NCI-H774 (cell line): ENCODE measurements around the gene TLE2.
A peak's percentile ranks its signal among the peaks of the same experiment; 100 is the strongest.
"Not testable (repeated sequence)": the region's sequence is repeated elsewhere in the genome, so short reads cannot be mapped to it uniquely, and the experiment has no call there.

ENCODE experiments used
- DNase-seq: peaks from one replicate; lab custom pipeline; 2025; lab: John Stamatoyannopoulos, UW

The TLE2 gene

GRCh38 chr19:2982983-2983350 is 46.1 kb downstream of the TLE2 start:
- peak; percentile 48 for DNase-seq

DNA sequence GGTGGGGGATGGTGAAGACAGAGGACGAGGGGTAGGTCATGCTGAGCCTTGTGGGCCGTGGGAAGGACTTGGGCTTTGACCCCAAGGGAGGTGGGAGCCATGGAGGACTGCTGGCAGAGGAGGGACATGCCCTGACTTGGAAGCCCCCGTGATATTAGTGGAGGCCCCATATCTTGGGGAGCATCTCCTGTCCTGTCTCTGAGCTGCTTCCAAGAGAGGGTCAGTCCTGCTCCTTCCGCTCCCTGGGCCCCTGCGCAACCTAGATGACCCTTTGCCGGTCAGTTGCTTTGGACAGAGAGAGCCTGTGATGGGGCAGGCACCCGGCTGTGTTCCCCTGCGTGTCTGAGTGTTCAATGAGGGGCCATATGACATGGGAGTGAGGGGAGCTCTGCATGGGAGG is 46.5 kb downstream of the TLE2 start:
- no peak for DNase-seq

- DNase-seq = no peak
These were observed 47.2 kb downstream of the TLE2 start for GRCh38 chr19:2981898-2982297.

- DNase-seq = no peak
These were observed 50.3 kb downstream of the TLE2 start for GRCh38 chr19:2978772-2979171.

DNA sequence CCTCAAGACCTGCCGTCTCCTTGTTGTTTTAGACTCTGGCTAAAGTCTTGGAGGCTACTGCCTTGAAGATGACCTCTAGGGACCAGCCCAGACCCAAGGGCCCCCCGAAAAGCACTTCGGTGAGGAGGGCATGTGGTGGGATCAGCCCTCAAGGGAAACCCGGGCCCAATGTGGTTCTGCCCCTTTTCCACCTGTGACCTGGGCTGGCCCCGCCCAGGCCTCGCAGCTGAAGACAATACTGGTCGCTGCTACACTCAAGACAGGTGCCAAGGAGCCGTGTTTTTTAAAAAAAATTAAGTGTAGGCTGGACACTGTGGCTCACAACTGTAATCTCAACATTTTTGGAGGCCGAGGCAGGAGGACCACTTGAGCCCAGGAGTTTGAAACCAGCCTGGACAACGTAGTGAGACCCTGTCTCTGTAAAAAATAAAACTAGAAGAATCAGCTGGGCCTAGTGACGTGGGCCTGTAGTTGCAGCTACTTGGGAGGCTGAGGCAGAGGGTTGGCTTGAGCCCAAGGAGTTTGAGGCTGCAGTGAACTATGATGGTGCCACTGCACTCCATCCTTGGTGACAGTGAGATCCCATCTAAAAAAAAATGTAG is 50.8 kb downstream of the TLE2 start:
- DNase-seq = no peak

DNA sequence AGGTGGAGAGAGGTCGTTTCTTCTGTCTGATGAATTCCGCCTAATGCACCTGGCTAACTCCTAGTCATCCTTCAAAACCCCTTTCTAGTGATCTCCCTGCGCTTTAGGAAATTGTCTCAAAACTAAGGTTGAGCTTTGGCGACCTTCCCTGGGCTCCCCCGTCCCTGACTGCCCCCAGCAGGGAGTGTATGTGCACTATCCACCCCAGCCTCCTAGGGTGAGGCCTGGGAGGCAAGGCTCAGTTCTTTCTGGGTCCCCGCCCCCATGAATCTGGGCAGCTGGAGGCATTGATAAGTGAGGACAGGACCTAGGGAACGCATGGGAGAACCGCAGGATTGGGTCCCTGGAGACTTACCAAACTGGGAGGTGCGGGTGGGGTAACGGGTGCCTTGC is 51.3 kb downstream of the TLE2 start:
- DNase-seq = no peak

DNA sequence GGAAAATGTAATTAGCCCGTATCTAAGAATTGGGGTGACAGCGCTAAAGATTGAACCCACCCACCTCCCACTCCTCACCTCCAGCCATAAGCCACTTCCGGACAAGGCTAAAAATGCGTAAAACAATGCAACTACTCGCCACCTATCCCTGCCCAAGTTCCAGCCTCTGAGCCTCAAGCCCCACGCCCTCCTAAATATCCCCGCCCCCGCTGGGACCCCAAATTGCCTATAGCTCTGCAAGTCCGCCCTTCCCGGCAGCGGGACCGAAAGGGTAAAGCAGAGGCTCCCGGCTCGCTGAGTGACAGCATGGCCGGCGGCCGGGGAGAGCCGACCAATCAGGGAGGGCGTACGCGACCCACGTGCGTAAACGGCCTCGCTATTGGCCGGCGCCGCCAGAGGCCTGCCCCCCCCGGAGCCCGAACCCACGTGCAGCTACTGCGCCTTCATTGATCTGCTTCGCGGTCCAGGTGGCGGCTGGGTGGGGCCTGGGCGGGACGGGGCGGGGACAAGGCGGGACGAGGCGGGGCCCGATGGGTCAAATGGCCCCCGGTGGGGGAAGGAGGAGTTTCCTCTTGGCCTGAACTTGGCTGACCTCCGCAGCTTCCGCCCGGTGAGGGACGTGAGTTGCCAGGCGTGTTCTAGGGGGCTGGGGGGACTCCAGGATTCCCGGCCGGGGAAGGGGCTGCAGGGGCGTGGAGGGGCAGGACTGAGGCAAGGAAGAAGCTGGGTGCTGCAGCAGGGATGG is 51.9 kb downstream of the TLE2 start, which contains the start of gene TLE6:
Gene TLE6, plus strand, starts transcription at position 564 of the 745 bp plus-strand sequence. CDS start 670 bp downstream, outside the sequence.
- peak; percentile 95 for DNase-seq

DNA sequence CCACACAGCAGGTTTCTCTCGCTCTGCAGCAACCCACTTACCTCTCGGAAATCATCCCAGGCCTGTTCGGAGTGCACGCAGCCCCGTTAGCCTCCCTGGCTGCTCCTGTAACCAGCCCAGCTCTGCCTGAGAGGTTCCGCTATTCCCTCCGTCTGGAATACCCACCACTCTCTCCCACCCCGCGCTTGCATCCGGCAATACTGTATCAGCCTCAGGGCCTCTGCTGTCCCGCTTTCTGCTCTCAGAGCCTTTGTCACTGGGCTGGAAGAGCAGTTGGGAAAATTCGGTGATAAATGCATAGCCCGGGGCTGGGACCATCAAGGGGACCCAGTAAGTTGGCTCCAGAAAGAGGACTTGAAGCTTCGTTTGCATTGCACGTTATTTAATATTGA is 52.5 kb downstream of the TLE2 start:
- DNase-seq = no peak

DNA sequence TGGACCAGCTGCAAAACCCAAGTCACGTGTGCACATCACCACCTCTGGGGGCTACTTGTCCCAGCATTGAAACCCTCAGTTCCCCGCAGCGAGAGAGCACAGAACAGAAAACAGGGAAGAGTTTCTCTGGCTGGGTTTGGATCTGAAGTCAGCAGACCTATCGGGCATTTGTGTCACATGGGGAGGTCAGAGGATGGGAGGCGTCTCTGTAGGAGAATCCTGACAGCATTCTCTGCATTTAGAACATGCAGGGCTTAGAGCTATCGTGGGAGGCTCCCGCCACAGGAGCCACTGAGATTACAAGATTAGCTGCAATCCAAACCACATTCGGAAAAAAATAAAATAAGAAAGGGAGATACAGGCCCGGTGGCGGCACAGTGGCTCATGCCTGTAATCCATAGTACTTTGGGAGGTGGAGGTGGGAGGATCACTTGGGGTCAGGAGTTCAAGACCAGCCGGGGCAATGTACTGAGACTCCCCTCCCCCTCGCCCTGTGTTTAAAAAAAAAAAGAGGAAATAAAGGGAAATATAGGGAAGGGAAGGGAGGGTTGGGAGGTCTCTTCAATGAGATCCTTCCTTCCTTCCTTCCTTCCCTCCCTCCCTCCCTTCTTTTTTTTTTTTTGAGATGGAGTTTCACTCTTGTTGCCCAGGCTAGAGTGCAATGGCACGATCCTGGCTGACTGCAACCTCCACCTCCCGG is 54.6 kb downstream of the TLE2 start:
- no peak for DNase-seq

DNA sequence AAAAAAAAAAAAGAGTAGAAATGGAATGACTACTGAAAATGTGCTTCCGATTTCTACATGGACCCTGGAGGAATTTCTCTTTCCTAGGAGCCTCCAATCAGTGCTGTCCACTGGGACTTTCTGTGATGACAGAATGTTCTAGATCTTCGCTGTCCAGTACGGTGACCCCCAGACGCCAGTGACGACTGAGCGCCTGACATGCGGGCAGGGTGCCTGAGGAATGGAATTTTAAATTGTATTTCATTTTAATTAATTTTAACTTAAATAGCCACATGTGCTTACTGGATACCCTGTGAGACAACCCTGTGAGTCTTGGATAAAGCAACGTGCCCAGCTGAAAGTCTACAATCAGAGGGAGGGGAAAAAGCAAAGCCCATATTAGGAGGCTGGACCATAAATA is 55.9 kb downstream of the TLE2 start:
- no peak for DNase-seq

GRCh38 chr19:2970201-2970835 is 58.8 kb downstream of the TLE2 start:
- no peak for DNase-seq

DNA sequence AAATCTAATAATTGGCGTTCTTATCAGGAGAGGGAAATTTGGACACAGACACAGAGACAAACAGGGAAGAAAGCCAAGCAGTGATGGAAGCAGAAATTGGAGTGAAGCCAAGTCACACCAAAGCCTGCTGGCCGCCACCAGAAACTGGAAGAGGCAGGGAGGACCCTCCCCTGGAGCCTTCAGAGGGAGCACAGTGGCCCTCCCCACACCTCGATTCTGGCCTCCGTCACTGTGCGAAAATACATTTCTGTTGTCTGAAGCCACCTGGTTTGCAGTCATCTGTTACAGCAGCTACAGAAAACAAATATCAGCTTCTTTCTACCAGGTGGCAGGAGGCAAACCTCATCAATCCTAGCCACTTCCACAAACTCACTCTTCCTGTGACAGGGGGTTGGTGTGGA is 60.0 kb downstream of the TLE2 start:
- peak; percentile 93 for DNase-seq

DNA sequence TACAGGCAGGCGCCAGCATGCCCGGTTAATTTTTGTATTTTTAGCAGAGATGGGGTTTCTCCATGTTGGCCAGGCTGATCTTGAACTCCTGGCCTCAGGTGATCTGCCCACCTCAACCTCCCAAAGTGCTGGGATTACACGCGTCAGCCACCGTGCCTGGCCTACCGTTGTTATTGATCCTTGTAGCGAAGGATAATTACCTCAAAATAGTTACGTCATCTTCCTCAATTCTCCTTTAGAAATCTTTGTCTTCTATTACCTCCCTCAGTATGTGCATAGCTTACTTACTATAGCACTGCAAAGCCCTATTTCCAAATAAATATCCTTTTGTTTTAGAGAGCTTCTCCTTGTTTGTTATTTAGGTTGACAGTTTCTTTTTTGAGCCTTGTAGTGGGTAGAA is 61.1 kb downstream of the TLE2 start:
- DNase-seq = no peak

- DNase-seq = no peak
These were observed 64.2 kb downstream of the TLE2 start for GRCh38 chr19:2964874-2965273.

- DNase-seq = not testable (repeated sequence)
These were observed 65.4 kb downstream of the TLE2 start for GRCh38 chr19:2963631-2964030.

DNA sequence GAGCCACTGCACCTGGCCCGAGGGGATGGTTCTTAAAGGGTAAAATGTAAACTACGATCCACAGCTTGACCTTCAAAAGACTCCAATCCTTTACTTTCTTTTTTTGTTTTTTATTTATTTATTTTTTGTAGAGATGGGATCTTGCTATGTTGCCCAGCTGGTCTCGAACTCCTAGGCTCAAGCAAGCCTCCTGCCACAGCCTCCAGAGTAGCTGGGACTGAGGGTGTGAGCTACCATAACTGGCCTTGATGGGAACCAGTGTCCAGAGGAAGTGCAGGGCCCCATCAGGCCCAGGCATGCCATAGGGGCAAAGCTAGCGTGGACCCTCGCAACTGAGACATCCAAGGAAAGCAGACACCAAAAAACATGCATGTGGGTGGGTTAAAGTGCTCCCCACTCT is 66.0 kb downstream of the TLE2 start:
- no peak for DNase-seq

- DNase-seq = peak; percentile 5
These were observed 66.9 kb downstream of the TLE2 start for GRCh38 chr19:2962018-2962670.

DNA sequence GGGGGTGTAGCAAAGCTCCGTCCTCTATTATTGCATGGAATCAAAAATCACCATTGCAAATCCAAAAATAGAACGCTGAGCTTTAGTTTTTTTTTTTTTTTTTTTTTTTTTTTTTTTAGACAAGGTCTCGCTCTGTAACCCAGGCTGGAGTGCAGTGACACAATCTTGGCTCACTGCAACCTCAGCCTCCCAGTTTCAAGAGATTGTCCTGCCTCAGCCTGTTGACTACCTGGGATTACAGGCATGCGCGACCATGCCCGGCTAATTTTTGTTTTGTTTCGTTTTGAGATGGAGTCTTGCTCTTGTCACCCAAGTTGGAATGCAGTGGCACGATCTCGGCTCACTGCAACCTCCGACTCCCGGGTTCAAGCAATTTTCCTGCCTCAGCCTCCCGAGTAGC is 69.0 kb downstream of the TLE2 start:
- no peak for DNase-seq

DNA sequence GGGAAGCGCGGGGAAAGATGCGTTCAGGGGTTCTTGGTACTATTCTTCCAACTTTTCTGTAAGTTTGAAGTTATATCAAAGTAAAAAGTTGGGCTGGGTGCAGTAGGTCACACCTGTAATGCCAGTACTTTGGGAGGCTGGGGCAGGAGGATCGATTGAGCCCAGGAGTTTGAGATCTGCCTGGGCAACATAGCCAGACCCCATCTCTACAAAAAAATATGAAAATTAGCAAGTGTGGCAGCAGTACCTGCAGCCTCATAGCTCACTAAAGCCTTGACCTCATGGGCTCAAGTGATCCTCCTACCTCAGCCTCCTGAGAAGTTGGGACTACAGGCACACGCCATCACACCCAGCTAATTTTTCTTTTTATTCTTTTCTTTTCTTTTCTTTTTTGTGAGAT is 71.9 kb downstream of the TLE2 start:
- DNase-seq = no peak

- DNase-seq = no peak
These were observed 76.1 kb downstream of the TLE2 start for GRCh38 chr19:2952953-2953481.

- DNase-seq = peak; percentile 98
These were observed 78.6 kb downstream of the TLE2 start for GRCh38 chr19:2950286-2951124.
